Muscle layer of colon (tissue), 2 donors: ENCODE data around the gene GNG14.
"Not testable (repeated sequence)": the region's sequence is repeated elsewhere in the genome, so short reads cannot be mapped to it uniquely, and the experiment has no call there.

ENCODE experiments used
- H3K27ac ChIP-seq: one replicate; pipeline ENCODE4 v1.7.0; 2013; ENCODE audit warnings: low read depth, mild to moderate bottlenecking, low read length, moderate library complexity
- H3K27me3 ChIP-seq, 2 donors: one replicate each; pipeline ENCODE4 v1.7.0; 2013; ENCODE audit warnings: low read length in 2 of 2, mild to moderate bottlenecking in 2 of 2; ENCODE audit not compliant: insufficient read depth in 2 of 2, control insufficient read depth in 1 of 2
- H3K36me3 ChIP-seq: one replicate; pipeline ENCODE4 v1.7.0; 2013; ENCODE audit warnings: mild to moderate bottlenecking, low read length; ENCODE audit not compliant: insufficient read depth
- H3K4me1 ChIP-seq: one replicate; pipeline ENCODE4 v1.7.0; 2013; ENCODE audit warnings: mild to moderate bottlenecking, low read length; ENCODE audit not compliant: insufficient read depth
- H3K4me3 ChIP-seq, 2 donors: one replicate each; pipeline ENCODE4 v1.7.0; 2013; ENCODE audit warnings: low read length in 2 of 2, low read depth in 1 of 2, mild to moderate bottlenecking in 1 of 2, moderate library complexity in 1 of 2
- H3K9ac ChIP-seq: one replicate; pipeline ENCODE4 v1.7.0; 2013; ENCODE audit warnings: low read length
- H3K9me3 ChIP-seq: one replicate; pipeline ENCODE4 v1.7.0; 2013; ENCODE audit warnings: mild to moderate bottlenecking, low read length
- donor health status: abdominal sarcoma.
- donor health status: Adenocarcinoma of cecum.

Gene GNG14

DNA sequence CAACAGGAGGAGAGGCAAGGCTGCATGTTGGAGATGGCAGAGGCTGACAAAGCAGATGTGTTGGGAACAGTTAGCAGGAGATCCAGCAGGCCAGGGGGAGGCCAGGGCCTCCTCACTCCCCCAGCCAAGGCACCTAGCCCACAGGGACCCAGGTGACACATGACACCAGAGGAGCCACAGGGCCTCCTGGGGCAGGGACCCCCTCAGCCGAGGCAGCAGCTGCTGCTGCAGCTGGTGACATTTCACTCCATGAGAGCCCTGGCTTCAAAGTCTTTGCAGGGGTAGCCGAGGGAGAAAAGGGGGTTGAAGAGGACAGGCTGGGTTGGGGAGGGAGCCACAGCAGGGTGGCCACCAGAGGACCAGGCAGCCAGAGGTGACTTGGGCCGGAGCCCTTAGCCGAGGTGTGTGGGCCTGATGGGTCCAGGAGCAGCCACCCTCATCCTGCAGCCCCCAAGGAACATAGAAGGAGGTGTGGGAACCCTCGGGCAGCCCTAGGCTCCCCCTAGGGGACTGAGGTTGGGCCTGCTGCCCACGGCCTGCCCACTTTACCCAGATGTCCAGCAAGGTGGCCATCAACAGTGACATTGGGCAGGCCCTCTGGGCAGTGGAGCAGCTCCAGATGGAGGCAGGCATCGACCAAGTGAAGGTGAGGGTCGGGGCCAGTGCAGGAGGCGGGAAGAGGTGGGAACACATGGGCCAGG lies at the start of gene GNG14:
TSS of gene GNG14 (plus strand) at position 503 of the 701 bp plus-strand sequence. CDS start at position 554, 51 bp downstream.
- H3K9ac ChIP-seq: no peak within 1 kb of the TSS

DNA sequence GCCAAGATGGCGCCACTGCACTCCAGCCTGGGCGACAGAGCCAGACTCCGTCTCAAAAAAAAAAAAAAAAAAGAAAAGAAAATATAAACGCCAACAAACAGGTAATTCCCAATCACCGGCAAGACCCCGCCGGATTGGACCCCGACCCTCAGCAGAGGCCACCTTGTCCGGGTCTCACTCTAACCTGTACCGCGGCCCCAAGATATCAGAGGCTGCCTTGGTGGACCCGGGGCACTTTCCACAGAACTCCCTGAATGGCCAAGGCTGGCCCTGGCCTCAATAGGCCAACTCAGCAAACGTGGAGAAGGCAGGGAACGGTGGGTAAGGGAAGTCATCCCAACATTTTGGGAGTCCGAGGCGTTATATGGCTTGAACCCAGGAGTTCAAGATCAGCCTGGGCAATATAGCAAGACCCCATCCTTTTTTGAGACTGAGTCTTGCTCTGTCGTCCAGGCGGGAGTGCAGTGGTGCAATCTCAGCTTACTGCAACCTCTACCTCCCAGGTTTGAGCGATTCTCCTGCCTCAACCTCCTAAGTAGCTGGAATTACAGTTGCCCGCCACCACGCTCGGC lies 49.1 kb upstream of the GNG14 start:
- Histone ChIP-seq H3K9me3 (no peaks in the 10 kb centered on the region), H3K4me3 (no peak overlapping the region), H3K9ac (no peak overlapping the region), H3K4me1 (peaks cover 5% of the 10 kb centered on the region), H3K36me3 (no peaks in the 10 kb centered on the region), H3K27me3 (no peaks in the 10 kb centered on the region), H3K27ac (no peak overlapping the region)

More for the DNA sequence above, at the start of gene GNG14:
- Histone ChIP-seq H3K27ac (no peak within 1 kb of the TSS), H3K9me3 (no peaks in the 10 kb centered on the region), H3K36me3 (no peaks in the 10 kb centered on the region), H3K4me1 (no peaks in the 10 kb centered on the region), H3K27me3 (no peaks in the 10 kb centered on the region), H3K4me3 (no peak within 1 kb of the TSS)

DNA sequence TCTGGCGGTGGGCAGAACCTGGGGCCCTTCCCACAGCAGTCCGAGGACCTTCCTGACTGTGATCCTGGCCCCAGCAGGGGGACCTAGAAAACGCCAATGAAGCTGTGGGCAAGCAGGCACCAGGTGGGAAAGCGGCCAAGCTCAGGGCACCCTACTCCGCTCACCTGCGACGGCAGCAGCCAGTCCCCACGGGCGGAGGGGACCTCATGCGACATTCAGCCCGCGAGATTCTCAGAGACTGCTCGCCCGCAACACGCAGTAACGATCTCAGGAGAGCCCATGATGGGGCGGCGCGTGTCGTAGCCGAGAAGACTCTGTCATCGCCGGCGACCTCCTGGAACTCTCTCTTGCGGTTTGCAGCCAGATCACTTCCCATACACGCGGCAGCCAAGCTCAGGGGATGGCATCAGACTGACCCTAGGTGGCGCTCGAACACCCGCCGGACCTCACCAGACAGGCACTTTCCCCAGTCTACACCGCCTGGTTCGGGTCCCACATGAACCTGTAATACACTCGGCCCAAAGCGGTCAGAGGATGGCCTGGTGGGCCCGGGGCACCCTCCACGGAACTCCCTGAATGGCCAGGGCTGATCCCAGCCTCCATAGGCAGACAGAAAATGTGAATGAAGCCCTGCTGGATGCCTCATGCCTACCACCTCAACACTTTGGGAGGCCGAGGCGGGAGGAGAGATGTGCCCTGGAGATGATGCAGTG lies 47.7 kb upstream of the GNG14 start:
- no peaks in the 10 kb centered on the region for H3K36me3 ChIP-seq
- peak overlapping the region; percentile 16 to 58 for H3K4me3 ChIP-seq
- H3K9ac ChIP-seq: peak overlapping the region; percentile 41
- no peaks in the 10 kb centered on the region for H3K9me3 ChIP-seq
- H3K27me3 ChIP-seq: no peaks in the 10 kb centered on the region
- H3K4me1 ChIP-seq: peaks cover 5% of the 10 kb centered on the region
- no peak overlapping the region for H3K27ac ChIP-seq

DNA sequence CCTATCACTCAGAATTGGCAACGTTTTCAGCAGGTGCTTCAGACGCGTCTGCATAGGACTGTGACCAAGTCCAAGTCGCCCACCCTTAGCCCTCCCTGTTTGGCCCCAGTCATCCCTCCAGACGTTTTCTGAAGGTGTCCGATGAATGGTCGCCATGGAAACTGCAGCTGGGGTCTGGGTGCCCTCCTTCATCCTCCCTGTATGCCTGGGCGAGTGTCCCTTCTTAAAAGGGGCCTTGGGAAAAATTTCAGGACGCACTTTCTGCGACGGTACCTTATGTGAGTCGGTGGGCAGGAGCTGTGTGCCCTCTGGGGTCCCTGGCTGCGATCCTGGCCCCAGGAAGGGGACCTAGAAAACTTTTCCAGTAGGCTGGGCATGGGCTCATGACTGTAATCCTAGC lies 46.3 kb upstream of the GNG14 start:
- Histone ChIP-seq H3K9me3 (no peaks in the 10 kb centered on the region), H3K9ac (no peak overlapping the region), H3K27me3 (no peaks in the 10 kb centered on the region), H3K36me3 (no peaks in the 10 kb centered on the region), H3K27ac (no peak overlapping the region), H3K4me3 (no peak overlapping the region), H3K4me1 (peaks cover 5% of the 10 kb centered on the region)

DNA sequence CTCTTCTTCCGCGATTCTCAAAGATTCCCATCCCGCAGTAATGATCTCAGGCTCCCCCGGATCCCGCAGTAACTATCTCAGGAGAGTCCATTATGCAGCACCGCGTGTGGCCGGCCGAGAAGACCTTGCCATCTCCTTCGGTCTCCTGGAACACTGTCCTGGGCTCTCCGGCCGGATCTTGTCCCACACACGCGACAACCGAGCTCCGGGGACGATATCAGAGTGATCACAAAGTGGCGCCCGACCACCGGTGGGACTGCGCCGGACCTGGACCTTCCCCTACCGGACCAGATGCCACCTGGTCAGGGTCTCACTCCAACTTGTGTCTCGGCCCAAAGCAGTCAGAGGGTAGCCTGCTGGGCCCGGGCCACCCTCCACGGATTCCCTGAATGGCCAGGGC lies 45.3 kb upstream of the GNG14 start:
- H3K36me3 ChIP-seq: no peaks in the 10 kb centered on the region
- peaks cover 5% of the 10 kb centered on the region for H3K4me1 ChIP-seq
- H3K9ac ChIP-seq: no peak overlapping the region
- H3K27me3 ChIP-seq: no peaks in the 10 kb centered on the region
- no peak overlapping the region for H3K27ac ChIP-seq
- H3K4me3 ChIP-seq: no peak overlapping the region
- no peaks in the 10 kb centered on the region for H3K9me3 ChIP-seq

DNA sequence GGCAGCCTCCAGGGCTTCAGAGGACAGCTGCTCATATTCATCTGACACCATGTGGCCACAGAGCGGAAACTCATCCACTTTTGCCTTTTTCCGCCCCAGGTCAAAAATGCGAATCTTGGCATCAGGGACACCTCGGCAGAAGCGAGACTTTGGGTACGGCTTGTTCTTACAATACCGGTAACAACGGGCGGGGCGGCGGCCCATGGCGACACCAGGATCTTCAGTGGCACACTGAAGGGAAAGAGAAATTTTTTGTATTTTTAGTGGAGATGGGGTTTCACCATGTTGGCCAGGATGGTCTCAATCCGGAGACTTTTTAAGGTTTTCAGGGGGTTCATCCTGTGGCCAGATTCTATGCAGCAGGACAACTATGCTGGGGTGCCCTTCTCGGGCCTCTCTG lies 44.1 kb upstream of the GNG14 start:
- not testable (repeated sequence) for H3K4me3 ChIP-seq, H3K27me3 ChIP-seq

DNA sequence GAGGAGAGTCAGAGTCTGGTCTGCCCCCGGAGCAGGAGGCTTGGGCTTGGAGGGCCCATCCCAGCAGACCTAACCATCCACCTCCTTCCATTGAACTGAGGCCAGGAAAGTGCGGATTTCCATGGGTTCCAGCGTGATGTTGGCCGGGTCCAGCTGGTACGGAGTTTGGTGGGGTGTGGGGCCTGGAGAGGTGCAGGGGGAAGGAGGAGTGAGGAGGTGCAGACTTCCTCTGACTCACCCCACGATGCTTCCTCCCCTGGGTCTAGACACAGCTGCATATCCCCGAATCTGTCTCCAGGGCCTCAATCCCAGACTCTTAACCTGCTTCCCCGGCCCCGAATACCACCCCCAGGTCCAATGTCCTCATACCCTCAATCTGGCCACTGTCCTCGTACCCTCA lies 41.2 kb upstream of the GNG14 start:
- Histone ChIP-seq H3K9ac (no peak overlapping the region), H3K4me3 (no peak overlapping the region), H3K4me1 (peaks cover 7% of the 10 kb centered on the region), H3K36me3 (no peaks in the 10 kb centered on the region), H3K9me3 (no peaks in the 10 kb centered on the region), H3K27ac (no peak overlapping the region), H3K27me3 (no peaks in the 10 kb centered on the region)

More for the DNA sequence above, 44.1 kb upstream of the GNG14 start:
- H3K9ac ChIP-seq, H3K36me3 ChIP-seq, H3K27ac ChIP-seq, H3K9me3 ChIP-seq: not testable (repeated sequence)
- H3K4me1 ChIP-seq: peaks cover 11% of the 10 kb centered on the region

DNA sequence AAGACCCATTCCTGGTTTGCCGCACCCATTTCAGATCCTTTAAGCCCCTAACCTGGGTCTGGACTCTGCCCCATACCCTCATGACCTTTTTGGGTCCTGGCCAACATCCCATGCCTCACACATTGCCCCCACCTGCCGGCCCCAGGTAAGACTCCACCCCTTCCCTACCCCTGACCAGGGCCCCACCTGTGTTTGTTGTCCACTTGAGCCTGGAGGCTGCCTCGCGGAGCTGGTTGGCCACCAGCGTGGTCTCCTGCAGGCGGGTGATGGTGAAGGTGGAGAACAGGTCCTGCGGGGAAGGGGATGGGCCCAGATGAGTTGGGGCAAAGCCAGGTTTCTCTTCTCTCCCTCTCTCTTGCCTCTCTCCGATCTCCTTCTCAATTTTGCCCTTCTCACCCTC lies 40.8 kb upstream of the GNG14 start:
- Histone ChIP-seq H3K27me3 (no peaks in the 10 kb centered on the region), H3K9me3 (no peaks in the 10 kb centered on the region), H3K36me3 (peaks cover 2% of the 10 kb centered on the region), H3K4me3 (no peak overlapping the region), H3K27ac (no peak overlapping the region), H3K9ac (no peak overlapping the region), H3K4me1 (peaks cover 7% of the 10 kb centered on the region)

DNA sequence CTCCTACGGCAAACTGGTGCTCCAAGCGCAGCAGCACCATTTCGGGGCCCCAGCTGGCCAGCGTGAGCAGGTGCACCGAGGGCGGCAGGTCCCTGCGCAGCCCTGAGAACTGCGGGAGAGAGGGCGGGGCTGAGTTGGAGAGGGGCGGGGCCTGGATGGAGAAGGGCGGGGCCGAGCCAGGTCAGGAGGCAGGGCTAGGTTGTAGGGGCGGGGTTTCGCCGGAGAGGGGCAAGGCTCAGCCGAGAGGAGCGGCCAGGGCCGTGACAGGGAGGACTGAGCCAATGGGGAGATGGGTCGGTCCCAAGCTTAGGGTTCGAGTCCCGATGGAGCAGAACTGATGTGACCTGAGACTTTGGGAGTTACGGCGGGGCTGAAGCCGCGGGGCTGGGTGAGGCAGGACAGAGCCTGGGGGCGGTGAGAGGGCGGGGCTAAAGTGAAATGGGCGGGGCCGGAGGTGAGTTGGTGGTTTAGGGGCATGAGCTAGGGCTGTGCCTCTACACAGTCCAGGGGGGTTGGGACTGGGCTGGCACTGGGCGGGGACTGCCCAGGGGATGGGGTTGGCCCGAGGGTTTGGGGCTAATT lies 40.2 kb upstream of the GNG14 start:
- H3K27ac ChIP-seq: no peak overlapping the region
- peaks cover 6% of the 10 kb centered on the region for H3K36me3 ChIP-seq
- H3K9me3 ChIP-seq: no peaks in the 10 kb centered on the region
- no peaks in the 10 kb centered on the region for H3K27me3 ChIP-seq
- H3K4me3 ChIP-seq: peak overlapping the region in 1 of 2 donors; percentile 27
- no peak overlapping the region for H3K9ac ChIP-seq
- H3K4me1 ChIP-seq: peaks cover 7% of the 10 kb centered on the region

DNA sequence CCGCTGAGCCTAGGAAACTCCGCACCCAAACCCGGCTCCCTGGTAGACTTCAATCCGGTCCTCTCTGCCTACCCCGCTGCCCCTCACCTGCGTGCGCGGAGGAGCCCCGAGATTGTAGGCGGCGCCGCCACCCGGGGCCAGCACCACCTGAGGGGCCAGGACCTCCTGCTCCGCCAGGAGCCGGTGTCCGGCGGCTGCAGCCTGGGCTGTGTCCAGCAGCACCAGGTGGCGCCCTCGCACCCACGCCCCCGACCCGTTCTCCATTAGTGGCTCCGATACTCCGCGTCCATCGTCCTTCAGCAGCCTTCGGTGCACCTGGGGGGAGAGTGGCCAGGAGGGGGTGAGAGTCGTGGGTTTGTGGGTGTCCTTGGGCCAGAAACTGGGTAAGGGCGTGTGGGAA lies 39.7 kb upstream of the GNG14 start:
- Histone ChIP-seq H3K27ac (no peak overlapping the region), H3K27me3 (no peaks in the 10 kb centered on the region), H3K4me3 (peak overlapping the region in 1 of 2 donors; percentile 27), H3K4me1 (peaks cover 7% of the 10 kb centered on the region), H3K9ac (no peak overlapping the region), H3K9me3 (no peaks in the 10 kb centered on the region), H3K36me3 (peaks cover 6% of the 10 kb centered on the region)

DNA sequence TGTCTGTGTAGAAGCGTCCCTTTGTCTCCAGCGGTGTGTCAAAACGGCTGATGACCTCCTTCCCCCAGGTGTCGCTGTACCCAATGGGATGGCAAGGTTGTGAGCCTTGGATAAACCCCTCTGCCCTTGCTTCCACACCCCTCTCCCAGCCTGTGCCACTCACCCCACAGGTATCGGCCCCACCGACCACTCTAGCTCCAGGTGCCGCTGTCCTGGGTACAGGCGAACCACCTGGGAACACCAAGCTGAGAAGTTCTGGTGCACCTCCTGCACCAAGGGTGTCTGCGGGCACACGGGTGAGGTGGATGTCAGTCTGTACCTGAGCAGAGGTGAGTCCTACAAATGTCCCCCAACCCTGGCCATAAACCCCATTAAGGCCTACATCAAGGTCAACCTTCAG lies 37.9 kb upstream of the GNG14 start:
- H3K4me3 ChIP-seq: no peak overlapping the region
- no peak overlapping the region for H3K27ac ChIP-seq
- no peaks in the 10 kb centered on the region for H3K9me3 ChIP-seq
- H3K9ac ChIP-seq: no peak overlapping the region
- peaks cover 6% of the 10 kb centered on the region for H3K36me3 ChIP-seq
- peaks cover 7% of the 10 kb centered on the region for H3K4me1 ChIP-seq
- H3K27me3 ChIP-seq: no peaks in the 10 kb centered on the region
